ENCODE data around the gene ZNF581.

ZNF581 gene

DNA sequence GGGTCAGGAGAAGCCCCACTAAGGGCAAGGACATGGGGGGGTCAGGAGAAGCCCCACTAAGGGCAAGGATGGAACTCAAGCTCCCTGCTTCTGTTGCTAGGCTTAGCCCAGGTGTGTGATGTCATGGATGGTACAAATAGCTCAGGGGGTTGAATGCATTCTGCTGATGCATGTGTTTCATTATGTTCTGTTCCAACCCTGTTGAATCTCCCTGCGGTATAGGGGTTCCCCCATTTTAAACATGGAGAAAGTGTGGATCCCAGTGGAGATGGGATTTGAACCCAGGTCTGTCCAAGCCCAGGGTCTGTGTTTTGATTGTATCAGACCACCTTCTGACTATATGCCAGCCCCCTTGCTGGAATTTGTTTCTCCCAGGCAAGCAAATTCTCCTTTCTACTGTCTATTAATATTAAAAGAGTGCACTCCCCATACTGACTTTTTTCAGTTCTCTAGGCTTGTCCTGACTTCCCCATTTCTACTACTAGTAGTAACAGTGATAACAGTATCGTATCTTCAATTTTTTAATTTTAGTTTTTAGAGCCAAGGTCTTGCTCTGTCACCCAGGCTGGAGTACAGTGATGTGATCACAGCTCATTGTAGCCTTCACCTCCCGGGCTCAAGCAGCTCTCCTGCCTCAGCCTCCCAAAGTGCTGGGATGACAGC, 31.3 kb upstream of the ZNF581 start:
- DNase-seq, result no peak

DNA sequence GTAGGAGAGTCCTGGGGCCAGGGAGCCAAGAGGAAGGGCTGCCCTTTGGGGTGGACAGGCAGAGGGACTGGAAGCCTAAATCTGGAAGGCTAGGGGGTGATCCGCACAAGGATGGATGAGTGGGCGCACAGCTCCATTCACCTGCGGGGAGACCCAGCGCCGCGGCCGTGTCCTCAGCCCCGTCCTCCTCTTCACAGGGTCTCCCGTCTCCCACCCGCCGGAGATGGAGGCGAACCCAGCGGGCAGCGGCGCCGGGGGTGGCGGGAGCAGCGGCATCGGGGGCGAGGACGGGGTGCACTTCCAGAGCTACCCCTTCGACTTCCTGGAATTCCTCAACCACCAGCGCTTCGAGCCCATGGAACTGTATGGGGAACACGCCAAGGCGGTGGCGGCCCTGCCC, 30.1 kb upstream of the ZNF581 start:
- DNase-seq, result no peak

DNA sequence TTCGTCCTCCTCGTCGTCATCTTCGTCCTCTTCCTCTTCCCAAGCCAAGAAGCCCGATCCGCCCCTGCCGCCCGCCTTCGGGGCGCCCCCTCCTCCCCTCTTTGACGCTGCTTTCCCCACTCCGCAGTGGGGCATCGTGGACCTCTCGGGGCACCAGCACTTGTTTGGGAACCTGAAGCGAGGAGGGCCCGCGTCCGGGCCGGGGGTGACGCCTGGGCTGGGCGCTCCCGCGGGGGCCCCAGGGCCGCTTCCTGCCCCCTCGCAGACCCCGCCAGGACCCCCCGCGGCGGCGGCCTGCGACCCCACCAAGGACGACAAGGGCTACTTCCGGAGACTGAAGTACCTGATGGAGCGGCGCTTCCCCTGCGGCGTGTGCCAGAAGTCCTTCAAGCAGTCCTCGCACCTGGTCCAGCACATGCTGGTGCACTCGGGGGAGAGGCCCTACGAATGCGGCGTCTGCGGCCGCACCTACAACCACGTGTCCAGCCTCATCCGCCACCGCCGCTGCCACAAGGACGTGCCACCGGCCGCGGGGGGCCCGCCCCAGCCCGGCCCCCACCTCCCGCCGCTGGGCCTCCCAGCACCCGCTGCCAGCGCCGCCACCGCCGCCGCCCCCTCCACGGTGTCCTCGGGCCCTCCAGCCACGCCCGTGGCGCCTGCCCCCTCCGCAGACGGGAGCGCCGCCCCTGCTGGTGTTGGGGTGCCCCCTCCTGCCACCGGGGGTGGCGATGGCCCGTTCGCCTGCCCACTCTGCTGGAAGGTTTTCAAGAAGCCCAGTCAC, 29.3 kb upstream of the ZNF581 start:
- no peak for DNase-seq

DNA sequence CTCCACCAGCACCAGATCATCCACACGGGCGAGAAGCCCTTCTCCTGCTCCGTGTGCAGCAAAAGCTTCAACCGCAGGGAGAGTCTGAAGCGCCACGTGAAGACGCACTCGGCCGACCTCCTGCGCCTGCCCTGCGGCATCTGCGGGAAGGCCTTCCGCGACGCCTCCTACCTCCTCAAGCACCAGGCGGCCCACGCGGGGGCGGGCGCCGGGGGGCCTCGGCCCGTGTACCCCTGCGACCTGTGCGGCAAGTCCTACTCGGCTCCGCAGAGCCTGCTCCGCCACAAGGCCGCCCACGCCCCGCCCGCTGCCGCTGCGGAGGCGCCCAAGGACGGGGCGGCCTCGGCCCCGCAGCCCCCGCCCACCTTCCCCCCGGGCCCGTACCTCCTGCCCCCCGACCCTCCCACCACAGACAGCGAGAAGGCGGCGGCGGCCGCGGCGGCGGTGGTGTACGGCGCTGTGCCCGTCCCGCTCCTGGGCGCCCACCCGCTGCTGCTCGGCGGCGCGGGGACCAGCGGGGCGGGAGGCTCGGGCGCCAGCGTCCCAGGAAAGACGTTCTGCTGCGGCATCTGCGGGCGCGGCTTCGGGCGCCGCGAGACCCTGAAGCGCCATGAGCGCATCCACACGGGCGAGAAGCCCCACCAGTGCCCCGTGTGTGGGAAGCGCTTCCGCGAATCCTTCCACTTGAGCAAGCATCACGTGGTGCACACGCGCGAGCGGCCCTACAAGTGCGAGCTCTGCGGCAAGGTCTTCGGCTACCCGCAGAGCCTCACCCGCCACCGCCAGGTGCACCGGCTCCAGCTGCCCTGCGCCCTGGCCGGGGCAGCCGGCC, 28.5 kb upstream of the ZNF581 start:
- DNase-seq, result no peak

DNA sequence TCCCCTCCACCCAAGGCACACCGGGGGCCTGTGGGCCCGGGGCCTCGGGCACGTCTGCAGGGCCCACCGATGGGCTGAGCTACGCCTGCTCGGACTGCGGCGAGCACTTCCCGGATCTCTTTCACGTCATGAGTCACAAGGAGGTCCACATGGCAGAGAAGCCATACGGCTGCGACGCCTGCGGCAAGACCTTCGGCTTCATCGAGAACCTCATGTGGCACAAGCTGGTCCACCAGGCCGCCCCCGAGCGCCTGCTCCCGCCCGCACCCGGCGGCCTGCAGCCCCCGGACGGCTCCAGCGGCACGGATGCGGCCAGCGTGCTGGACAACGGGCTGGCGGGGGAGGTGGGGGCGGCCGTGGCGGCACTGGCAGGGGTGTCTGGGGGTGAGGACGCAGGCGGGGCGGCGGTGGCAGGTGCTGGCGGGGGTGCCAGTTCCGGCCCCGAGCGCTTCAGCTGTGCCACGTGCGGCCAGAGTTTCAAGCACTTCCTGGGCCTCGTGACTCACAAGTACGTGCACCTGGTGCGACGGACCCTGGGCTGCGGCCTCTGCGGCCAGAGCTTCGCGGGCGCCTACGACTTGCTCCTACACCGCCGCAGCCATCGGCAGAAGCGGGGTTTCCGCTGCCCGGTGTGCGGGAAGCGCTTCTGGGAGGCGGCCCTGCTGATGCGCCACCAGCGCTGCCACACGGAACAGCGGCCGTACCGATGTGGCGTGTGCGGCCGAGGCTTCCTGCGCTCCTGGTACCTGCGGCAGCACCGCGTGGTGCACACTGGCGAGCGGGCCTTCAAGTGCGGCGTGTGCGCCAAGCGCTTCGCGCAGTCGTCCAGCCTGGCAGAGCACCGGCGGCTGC, 27.7 kb upstream of the ZNF581 start:
- no peak for DNase-seq

DNA sequence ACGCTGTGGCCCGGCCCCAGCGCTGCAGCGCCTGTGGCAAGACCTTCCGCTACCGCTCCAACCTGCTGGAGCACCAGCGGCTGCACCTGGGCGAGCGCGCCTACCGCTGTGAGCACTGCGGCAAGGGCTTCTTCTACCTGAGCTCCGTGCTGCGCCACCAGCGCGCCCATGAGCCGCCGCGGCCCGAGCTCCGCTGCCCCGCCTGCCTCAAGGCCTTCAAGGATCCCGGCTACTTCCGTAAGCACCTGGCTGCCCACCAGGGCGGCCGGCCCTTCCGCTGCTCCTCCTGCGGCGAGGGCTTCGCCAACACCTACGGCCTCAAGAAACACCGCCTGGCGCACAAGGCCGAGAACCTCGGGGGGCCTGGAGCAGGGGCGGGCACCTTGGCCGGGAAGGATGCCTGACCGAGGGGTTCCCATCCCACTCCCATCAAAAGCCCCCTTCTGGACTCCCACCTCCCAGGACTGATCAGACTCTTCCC, 27.0 kb upstream of the ZNF581 start:
- DNase-seq, result no peak

DNA sequence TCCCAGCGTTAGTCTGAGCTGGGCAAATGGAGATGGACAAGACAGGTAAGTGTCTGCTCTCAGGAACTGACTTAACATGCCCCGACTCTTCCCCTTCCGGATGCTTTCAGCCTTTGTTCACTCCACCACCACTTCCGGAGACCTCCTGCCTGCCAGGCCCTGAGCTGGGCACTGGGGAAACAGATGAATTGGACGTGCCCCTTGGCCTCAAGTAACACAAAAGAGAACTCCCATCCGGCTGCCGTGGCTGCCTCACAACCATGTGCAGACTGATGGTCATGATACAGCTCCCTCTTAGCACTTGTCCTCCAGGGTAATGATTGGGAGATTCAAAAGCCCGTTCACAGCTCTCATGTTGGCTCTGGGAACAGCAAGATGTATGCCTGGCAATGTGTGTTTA, 26.0 kb upstream of the ZNF581 start:
- DNase-seq, result no peak

DNA sequence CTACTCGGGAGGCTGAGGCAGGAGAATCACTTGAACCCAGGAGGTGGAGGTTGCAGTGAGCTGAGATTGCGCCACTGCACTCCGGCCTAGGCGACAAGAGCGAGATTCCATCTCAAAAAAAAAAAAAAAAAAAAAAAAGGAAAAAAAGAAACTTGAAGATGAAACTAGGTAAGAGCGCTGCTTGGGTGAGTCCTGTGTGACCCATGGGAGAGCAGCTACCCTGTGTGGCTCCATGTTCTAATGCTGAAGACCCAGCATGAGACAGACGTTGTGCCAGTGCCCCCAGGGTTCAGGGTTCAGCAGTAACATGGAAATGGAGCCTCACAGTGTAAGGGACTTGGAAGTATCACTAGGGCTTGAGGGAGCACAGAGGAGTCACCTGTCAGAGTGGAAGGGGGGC, 25.0 kb upstream of the ZNF581 start:
- no peak for DNase-seq

DNA sequence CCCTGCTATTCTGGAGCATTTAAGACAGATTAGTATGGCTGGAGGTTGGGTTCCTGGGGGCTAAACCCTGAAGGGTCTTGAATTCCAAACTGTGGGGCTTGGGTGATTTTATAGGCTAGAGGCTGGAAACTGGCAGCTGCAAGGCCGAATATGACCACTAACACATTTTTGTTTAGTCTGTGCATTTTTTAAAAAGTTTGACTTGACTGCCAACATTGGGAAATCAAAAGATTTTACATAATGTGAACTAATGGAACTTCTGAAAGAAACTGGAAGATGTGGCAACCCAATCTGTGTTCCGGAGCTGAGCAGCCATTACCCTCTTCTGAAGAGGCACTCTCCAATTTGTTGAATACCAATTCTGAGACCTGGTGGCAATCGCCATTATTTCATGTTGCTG, 24.2 kb upstream of the ZNF581 start:
- no peak for DNase-seq

DNA sequence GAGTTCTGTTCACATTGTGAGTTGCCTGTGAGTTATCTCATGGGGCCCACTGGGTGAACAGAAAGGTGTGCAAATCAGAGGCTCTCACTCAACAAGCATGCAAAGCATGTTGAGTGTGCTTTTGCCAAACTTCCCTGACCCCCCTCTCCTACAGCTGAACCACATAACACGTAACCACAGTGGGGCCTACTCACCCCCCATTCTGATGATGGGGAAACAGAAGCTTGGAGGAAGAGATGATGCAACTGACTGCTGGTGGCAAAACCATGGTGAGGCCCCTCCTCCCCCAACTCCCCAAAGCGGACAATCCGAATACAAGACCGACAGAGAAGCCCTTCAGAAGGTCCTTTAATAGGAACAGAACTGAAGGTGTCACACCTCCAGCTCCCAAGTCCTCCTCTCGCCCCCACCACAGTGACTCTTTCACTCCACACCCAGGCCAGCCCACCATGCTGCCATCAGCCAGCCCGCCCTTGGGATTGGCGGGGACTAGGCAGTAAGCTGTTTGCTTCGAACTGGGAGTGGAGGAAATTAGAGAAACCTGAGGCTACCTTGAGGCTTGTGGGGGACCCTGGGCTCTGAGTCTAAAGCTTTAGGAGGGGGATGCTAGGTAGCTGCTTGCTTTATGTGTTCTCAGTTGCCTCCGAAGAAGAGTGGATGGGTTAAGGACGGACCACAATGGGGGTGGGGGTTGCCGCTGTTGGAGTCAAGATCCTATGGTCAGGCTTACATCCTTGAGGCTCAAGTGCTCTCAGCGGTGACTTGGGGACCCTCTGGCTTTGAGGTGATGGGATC, 22.8 kb upstream of the ZNF581 start:
- no peak for DNase-seq

DNA sequence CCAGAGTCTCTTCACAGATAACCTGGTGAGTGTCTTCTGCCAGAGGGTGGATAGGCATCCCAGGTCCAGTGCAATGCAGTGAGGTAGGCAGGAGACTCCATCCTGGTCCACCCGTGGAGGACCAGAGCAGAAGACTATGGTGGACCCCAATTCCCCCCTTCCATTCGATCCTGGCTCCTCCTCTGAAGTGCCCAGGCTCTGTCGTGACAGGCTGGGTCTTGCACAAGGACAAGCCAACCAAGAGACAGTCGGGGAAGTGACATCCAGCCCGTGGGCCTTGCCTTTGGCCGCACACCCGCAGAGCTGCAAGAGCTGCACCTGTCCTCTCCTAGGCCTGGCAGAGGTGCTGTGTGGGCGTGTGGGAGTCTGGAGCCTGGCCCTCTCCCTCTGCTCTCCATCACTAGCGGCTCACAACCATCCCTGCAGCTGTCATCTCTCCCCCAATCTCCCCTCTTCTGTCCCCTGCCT, 22.2 kb upstream of the ZNF581 start:
- no peak for DNase-seq

DNA sequence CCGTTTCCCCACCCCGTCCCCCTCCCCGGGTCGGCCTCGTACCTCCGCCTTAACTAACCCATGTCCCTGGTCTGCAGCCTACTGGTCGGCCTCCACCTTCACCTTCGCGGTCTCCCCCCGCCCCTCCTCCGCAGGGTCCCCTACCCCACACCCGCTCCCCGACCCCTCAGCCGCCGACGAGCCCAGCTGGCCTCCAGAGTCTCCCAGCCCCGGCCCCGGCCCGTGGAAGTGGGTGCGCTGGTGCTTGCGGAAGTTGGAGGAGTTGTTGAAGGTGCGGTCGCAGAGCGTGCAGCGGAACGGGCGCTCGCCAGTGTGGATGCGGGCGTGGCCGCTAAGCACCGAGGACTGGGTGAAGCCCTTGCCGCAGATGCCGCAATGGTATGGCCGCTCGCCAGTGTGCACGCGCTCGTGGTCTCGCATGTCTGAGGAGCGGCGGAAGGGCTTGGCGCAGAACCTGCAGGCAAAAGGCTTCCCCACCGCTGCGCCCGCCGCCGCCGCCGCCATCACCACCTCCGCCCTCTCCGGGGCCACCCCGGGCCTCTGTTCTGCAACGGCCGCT, 21.7 kb upstream of the ZNF581 start:
- DNase-seq, result no peak

DNA sequence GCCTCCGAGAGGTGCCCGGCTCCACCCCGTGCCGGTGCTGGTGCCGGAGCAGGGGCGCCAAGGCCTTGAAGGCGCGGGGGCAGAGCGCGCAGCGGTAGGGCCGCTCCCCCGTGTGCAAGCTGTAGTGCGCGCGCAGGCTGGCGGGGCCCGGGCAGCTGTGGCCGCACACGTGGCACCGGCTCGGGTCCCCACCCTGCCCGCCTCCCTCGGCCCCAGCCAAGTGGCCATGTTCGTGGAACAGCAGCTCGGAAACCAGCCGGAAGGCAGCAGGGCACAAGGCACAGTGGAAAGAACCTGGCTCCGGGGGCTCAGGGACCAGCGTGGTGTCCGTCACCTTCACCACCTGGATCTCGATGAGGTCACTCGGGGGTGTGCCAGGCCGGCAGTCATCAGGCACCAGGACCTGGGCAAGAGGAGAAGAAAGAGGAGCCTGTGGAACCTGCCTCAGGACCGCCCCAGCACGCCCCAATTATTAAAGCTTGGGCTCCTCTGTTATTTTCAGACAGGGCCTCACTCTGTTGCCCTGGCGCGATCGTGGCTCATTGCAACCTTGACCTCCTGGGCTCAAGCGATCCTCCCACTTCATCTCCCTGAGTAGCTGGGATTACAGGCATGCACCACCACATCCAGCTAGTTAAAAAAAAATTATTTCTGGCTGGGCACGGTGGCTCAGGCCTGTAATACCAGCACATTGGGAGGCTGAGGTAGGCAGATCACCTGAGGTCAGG, 21.0 kb upstream of the ZNF581 start:
- no peak for DNase-seq

DNA sequence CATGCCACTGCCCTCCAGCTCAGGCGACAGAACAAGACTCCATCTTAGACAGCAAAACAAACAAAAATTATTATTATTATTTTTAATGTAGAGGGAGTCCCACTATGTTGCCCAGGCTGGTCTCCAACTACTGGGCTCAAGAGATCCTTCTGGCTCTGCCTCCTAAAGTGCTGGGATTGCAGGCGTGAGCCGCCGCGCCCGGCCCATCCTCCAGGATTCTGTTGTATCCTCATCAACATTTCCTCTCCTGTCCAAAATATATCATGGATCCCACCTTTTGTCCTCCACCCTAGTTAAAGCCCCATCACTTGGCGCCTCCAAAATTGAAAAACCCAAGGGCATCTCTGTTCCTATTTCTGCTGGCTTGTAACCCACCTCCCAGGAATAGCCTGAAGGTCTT, 20.3 kb upstream of the ZNF581 start:
- DNase-seq, result no peak

DNA sequence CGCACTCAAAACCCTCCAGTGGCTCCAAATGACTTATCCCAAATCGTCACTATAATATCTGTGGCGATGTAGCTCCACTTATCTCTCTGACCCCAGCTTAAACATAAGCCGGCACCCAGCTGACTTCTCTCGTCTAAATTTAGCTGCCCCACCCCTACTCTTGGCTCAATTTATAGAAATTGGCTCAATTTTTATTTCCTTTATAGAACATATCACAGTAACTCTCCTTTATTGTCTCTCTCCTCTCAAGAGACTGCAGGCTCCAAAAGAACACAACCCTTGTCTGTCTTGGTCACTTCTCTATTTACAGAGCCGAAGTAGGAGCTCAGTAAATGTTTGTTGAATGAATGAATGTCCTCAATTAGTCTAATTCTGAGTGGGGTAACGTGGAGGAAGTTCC, 19.9 kb upstream of the ZNF581 start:
- DNase-seq, result no peak

DNA sequence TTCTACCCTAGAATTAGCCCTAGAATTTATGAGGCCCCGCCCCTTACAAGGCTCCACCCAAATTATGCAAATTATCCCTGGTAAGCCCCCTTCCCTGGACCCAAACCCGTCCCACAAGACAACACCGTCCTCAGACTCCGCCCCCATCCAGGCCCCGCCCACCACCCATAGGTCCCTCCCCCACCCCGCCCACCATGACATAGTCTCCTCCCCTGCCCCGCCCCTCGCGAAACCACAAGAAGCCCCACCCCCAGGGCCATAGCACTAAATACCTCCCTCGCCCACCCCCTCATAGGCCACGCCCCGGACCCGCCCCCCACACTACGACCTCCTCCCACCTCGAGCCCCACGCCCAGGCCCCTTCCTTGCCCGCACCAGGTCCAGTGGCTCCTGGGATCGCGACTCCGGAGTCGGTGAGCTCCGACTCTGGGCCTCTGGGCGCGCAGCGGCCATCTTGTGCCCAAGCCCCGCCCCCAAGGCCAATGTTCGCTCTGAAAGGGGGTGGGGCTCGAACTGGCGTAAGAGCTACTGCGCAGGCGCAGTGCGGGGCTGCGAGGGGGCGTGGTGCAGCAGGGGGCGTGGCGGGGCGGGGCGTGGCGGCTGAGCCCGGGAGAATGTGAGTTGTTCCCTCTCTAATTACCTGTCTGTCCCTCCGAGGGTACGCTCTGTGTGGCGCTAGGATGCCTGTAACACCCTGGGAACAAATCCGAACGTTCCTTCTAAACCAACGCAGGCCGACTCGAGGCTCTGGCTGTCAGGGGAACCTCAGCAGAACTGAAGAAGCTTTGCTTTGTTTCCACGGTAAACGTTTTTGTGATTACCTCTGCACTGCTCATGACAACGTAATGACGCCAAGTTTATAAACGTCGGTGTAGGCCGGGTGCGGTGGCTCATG, 19.1 kb upstream of the ZNF581 start, which contains the start of gene ZNF784:
Gene ZNF784, minus strand, starts transcription at position 458 of the 895 bp plus-strand sequence. Its CDS starts 5 bp downstream, at position 453.
- DNase-seq, result peak; percentile 95

DNA sequence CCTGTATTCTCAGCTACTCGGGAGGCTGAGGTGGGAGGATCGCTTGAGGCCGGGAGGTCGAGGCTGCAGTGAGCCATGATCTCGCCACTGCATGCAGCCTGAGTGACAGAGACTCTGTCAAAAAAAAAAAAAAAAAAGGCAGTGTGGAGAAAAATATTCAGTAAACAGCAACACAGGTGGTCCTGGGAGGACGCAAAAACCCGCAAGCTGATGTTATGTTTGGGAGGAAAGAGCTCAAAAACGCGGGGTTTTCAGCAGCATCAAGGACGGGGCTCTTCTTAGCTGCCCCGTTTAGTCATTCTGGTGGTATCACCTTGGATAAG, 18.5 kb upstream of the ZNF581 start:
- no peak for DNase-seq

DNA sequence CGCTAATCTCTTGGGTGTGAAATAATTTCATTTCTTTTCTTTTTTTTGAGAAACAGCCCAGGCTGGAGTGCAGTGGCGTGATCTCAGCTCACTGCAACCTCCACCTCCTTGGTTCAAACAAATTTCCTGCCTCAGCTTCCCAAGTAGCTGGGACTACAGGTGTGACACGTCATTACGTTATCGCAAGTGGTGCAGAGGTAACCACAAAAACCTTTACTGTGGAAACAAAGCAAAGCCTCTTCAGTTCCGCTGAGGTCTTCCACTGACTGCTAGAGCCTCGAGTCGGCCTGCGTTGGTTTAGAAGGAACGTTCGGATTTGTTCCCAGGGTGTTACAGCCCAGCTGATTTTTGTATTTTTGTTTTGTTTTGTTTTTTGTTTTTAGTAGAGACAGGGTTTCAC, 17.1 kb upstream of the ZNF581 start:
- DNase-seq, result peak; percentile 69

DNA sequence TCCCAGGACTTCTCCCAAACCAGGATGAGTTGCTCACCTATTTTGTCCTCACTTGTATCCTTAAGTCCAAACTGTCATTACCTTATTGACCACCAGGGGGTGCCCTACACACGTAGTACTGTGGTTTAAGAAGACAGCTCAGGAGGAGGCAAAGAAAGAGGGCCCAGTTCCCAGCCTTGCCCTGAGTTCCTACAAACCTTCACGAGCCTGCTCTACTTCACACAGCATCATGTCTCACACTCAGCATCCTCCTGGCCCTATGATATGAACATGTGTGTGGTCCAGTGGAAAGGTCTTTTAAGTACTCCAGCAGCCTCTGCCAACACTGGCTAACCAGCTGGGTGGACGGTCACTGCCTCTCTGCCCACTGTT, 11.0 kb upstream of the ZNF581 start:
- peak; percentile 92 for DNase-seq

DNA sequence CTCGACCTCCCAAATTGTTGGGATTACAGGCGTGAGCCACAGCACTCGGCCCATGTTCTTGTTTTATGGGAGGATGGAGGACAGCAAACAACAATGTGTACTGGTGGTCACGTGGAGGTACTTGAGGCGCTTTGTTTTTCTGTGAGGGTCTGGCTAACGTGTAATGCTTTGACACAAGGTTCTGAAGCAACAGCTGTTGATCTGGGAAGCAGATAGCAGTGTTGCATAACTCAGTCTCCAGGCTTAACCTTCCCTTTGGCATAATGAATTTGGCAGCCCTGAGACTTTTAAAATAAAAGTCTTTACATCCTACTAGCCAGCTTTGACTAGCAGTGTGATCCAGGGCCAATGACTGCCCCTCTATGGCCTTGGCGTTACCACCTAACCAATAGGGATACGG, 9.6 kb upstream of the ZNF581 start:
- no peak for DNase-seq
